ENCODE data around the gene ANKRD17.

- TF ChIP-seq CTCF (IDR thresholded peaks at IDR 0.05) (no peak), POLR2A (IDR thresholded peaks at IDR 0.05) (no peak), POLR2AphosphoS5 (IDR thresholded peaks at IDR 0.05) (no peak)
Observed at GRCh38 chr4:73055241-73055897, 203.2 kb downstream of the ANKRD17 start.

Measured in prostate gland (tissue), 2 donors.